Measurements from ENCODE around the gene PRDM5.

DNA sequence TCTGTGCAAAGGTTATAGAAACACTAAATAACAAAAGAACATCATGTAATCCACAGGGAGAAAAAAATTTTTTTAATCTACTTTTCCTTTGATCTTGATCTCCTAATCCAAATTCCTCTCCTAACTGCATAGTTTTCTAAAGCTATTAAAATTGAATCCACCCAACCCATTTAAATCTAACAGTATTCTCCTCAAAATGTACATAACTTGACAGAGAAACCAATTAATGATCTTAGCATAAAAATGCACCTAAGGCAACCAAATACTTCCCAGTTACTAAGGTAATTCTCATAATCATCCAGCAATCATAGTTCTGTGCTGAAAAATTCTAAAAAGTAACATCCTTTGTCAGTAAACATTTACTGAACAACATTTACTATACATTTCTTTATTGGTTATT, 60.7 kb downstream of the PRDM5 start:
- TF ChIP-seq CTCF (optimal IDR thresholded peaks at IDR 0.05 in 1 of 3, IDR thresholded peaks at IDR 0.05 in 1 of 3, conservative IDR thresholded peaks at IDR 0.05 in 1 of 3; ENCODE audit: extremely low read depth in 1 of 3, insufficient read depth in 2 of 3, low read length in 3 of 3) (no peak), EZH2 (IDR thresholded peaks at IDR 0.05; ENCODE audit: low read length) (no peak)

All from keratinocyte (primary cell).